ENCODE measurements around the gene MGAT3.

The MGAT3 gene

DNA sequence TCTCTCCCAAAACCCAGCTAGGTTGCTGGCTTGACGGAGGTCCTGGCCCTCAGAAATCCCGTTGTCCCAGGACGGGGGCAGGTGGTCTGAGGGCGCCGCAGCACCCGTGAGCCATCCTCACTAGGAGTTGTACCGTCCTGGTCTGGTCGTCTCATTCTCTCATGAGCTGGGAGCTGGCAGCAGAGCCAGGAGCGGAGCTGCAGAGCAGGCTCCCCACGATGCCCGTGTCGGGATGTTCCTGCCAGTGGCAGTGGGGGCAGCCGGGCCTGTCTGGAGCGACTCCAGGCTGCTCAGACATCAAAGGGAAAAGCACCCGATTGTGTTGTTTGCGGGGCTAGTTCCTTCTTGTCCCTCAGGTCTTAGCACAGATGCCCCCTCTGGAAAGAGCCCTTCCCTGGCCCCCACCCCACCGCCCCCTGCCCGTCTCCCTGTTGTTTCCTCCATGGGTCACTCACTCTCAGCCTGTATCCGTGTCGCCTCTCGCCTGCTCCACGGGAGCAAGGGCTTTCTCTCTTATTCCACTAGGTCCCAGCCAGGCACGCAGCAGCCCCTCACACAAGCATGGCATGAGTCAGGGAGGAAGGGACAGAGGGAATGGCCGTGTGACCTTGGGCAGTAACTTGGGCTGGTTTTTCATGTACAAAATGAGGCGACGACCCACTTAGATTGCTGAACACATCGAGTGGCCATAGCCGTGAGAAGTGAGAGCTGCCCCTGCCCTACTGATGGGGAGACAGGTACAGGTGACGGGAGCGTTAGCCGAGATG lies 23.2 kb upstream of the MGAT3 start:
- Mint-ChIP-seq H3K27ac (no peak overlapping the region), H3K9me3 (no peaks in the 10 kb centered on the region), H3K36me3 (peaks cover 25 to 34% of the 10 kb centered on the region in 2 donors), H3K27me3 (no peaks in the 10 kb centered on the region), H3K4me3 (no peak overlapping the region), H3K4me1 (peaks cover 10 to 21% of the 10 kb centered on the region in 2 donors)
- DNase-seq, result no peak
- ATAC-seq (replicated peaks), result no peak

DNA sequence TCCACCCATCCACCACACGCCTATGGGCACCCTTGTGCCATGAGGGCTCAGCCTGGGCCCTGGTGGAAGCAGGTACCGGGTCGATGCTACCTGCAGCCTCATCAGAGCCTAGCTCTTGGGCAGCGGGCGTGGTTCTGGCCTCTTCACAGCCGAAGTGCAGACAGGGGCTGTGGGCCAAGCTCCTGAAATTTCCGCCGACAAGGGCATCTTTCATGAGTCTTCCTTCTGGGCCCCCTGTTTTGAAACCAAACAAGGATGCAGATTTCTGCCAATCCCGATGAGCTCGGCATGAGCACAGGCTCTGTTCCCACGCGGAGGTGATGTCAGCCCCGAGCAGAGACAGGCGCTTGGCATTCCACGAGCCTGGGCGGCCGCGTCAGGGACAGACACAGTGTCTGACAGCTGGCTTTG lies 22.6 kb upstream of the MGAT3 start:
- H3K4me1 Mint-ChIP-seq, result peaks cover 15 to 27% of the 10 kb centered on the region in 2 donors
- H3K27me3 Mint-ChIP-seq, result no peaks in the 10 kb centered on the region
- no peak overlapping the region for H3K27ac Mint-ChIP-seq
- H3K4me3 Mint-ChIP-seq, result no peak overlapping the region
- no peak for DNase-seq
- H3K9me3 Mint-ChIP-seq, result no peaks in the 10 kb centered on the region
- H3K36me3 Mint-ChIP-seq, result peaks cover 20 to 29% of the 10 kb centered on the region in 2 donors
- no peak for ATAC-seq (replicated peaks)

DNA sequence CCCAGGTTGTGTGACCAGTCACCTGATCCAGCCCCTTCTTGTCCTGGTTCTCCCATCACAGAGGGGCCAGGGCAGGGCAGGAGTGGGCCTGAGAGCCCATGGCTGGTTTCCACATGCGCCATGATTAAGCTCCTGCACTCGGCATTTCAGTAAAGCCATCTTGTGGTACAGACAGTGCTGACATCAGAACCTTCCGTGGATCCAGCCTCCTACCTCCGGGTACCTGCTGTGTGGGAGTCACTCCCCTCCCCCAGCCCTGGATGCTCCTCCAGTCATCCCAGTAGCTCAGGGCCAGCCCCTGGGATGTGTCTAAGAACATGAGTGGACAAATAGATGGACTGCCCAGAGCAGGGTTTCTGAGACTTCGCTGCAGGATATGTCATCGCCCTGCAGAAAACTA lies 22.1 kb upstream of the MGAT3 start:
- Mint-ChIP-seq H3K36me3 (peaks cover 16 to 28% of the 10 kb centered on the region in 2 donors), H3K27ac (no peak overlapping the region), H3K4me1 (peaks cover 17 to 31% of the 10 kb centered on the region in 2 donors), H3K4me3 (no peak overlapping the region), H3K27me3 (no peaks in the 10 kb centered on the region), H3K9me3 (no peaks in the 10 kb centered on the region)
- no peak for ATAC-seq (replicated peaks)
- DNase-seq, result no peak

DNA sequence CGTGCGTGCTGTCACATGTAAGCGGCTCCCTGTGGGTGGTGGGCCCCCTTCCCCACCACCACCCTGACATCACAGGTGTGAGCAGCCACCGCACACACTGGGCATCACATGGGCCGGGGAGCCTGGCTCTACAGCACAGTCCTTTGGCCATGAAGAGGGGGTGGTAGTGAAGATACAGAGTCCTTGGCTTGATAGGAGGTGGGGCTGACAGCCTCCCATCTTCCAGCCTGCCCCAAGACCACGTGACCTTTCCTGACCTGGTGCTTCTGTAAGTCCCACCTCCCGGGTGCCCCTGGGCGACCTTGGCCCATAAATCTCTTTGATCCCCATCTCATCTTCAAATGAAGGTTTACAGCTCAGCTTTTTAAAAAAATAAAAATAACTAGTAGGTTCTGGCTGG lies 21.2 kb upstream of the MGAT3 start:
- Mint-ChIP-seq H3K27ac (no peak overlapping the region), H3K9me3 (no peaks in the 10 kb centered on the region), H3K4me1 (peaks cover 17 to 38% of the 10 kb centered on the region in 2 donors), H3K27me3 (no peaks in the 10 kb centered on the region), H3K36me3 (peaks cover 8 to 20% of the 10 kb centered on the region in 2 donors), H3K4me3 (no peak overlapping the region)
- ATAC-seq (replicated peaks) (no peak), DNase-seq (no peak)

DNA sequence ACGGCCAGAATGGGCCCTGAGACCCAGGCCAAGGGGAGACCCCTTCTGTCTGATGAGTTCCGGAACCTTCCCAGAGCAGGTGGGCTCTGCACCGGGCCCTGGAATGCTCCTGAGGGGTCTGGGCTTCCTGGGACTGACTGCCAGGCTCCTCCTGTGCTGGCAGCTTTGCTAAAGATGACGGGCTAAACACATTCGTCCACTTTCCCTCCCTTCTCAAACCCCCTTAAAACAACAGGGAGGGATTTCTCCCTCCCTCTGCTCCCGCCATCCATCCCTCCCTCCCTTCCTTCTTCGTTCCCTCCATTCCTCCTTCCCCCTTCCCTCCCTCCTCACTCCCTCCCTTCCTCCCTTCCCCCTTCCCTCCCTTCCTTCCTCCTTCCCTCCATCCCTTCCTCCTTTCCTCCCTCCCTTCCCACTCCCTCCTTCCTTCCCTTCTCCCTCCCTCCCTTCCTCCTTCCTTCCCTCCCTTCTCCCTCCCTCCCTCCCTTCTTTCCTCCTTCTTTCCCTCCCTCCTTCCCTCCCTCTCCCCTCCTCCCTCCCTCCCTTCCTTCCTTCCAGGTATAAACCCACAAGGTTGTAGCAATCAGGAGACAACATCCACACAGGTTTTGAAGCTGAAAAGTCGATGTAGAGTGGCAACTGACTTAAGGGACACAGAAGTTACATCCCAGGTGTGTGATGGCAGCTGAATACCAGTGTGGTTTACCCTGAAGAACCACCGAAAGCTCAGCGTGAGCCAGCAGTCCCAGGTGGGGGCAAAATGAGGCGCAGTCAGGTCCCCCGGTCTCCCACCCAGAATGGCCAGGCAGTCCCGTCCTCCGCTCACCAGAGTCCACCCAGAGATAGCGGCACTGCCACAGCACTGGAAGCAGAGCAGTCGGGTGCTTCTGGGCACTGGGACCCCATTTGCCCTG lies 18.8 kb upstream of the MGAT3 start:
- Mint-ChIP-seq H3K27ac (no peak overlapping the region), H3K27me3 (no peaks in the 10 kb centered on the region), H3K9me3 (no peaks in the 10 kb centered on the region), H3K36me3 (peaks cover 4 to 7% of the 10 kb centered on the region in 2 donors), H3K4me3 (no peak overlapping the region), H3K4me1 (peaks cover 24 to 59% of the 10 kb centered on the region in 2 donors)
- no peak for DNase-seq
- ATAC-seq (replicated peaks), result no peak

DNA sequence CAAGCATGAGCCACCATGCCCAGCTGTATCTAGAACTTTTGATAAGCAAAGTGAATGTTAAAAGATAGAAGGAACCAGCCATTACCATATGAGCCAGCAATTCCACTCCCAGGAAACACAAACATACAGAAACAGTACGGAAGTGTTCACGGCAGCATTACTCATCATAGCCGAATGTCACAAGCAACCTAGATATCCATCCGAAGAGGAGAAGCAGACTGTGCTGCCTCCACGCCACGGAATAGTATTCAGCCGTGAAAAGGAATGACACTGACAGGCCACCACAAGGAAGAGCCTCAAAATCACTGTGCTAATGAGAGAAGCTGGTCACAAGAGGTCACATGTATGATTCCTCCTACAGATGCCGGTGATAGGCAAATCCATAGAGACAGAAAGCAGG lies 17.6 kb upstream of the MGAT3 start:
- no peaks in the 10 kb centered on the region for H3K9me3 Mint-ChIP-seq
- H3K27ac Mint-ChIP-seq, result no peak overlapping the region
- H3K4me1 Mint-ChIP-seq, result peaks cover 26 to 62% of the 10 kb centered on the region in 2 donors
- ATAC-seq (replicated peaks) (no peak), DNase-seq (no peak)
- no peak overlapping the region for H3K4me3 Mint-ChIP-seq
- H3K27me3 Mint-ChIP-seq, result no peaks in the 10 kb centered on the region
- peaks cover 3 to 4% of the 10 kb centered on the region in 2 donors for H3K36me3 Mint-ChIP-seq

DNA sequence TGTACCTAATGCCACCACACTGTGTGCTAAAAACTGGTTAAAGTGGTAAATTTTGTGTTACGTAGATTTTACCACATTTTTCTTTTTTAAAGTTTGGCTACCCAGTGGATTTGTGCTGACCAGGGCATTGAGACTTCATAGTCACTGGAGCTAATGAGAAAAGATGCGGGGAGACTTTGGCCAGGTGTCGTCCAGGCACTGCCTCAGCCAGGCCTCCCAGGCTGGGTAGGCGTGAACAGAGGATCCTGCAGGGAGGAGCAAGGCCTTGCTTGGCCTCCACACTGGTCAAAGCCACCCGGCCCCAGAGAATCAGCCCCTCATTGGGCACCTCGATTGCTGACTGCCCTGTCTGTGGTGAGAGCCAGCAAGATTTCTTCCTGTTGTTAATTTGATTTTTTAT lies 13.4 kb upstream of the MGAT3 start:
- no peaks in the 10 kb centered on the region for H3K36me3 Mint-ChIP-seq
- H3K27me3 Mint-ChIP-seq, result no peaks in the 10 kb centered on the region
- no peak overlapping the region for H3K27ac Mint-ChIP-seq
- H3K4me3 Mint-ChIP-seq, result no peak overlapping the region
- no peak for ATAC-seq (replicated peaks)
- DNase-seq, result no peak
- peaks cover 33 to 80% of the 10 kb centered on the region in 2 donors for H3K4me1 Mint-ChIP-seq
- no peaks in the 10 kb centered on the region for H3K9me3 Mint-ChIP-seq

DNA sequence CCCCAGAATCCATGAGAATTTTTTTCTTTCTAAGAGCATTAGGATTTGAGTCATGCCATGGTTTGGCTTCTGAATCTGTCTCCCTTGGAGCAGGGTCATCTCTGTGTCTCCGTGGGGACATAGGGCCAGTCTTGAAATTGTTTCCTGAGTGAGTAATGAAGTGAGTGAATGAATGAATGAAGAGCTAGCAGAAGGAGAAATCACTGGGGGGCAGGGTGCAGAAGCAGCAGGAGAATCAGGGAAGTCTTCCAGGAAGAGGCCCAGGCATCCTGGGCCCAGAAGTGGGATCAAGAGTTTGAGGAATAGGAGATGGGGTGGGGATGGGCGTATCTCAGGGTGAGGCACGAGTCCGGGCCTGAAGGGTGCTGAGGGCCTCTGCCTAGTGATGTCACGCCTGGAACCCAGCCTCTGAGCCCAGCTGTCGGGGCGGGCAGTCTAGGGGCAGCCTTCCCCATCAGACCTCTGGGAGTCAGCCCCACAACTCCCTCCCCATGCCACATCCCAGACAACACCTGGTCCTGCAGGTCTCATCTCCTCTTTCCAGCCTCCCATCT lies 12.5 kb upstream of the MGAT3 start:
- no peak overlapping the region for H3K4me3 Mint-ChIP-seq
- H3K36me3 Mint-ChIP-seq, result no peaks in the 10 kb centered on the region
- H3K4me1 Mint-ChIP-seq, result peaks cover 35 to 80% of the 10 kb centered on the region in 2 donors
- no peak for DNase-seq
- H3K27me3 Mint-ChIP-seq, result no peaks in the 10 kb centered on the region
- peak overlapping the region; percentile 2 for H3K27ac Mint-ChIP-seq
- no peaks in the 10 kb centered on the region for H3K9me3 Mint-ChIP-seq
- no peak for ATAC-seq (replicated peaks)

DNA sequence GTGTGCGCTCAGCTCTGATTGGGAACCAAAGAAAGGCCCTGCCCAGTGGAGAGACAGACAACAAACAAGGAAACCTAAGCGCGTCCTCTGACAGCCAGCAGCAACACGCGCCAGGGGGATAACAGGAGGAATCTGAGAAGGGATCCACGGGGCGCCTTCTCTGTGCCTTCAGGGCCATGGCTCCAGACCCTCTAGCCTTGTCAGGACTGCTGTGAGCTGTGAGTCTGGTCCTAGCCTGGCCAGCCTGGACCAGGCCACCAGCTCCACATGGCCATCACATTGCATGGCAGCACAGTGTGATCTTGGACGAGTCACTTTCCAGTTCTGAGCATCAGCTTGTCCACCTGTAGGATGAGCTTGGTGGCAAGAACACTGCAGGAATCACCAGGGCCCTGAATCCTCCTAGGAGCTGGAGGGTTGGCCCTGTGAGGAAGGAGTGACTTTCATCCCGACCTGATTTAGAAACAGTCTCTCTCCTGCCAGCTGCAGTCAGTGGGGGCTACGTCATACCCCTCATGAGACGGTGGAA lies 11.8 kb upstream of the MGAT3 start:
- Mint-ChIP-seq H3K36me3 (no peaks in the 10 kb centered on the region), H3K27ac (peak overlapping the region; percentile 27), H3K9me3 (no peaks in the 10 kb centered on the region), H3K4me1 (peaks cover 39 to 80% of the 10 kb centered on the region in 2 donors), H3K4me3 (no peak overlapping the region), H3K27me3 (no peaks in the 10 kb centered on the region)
- DNase-seq, result no peak
- ATAC-seq (replicated peaks), result no peak

DNA sequence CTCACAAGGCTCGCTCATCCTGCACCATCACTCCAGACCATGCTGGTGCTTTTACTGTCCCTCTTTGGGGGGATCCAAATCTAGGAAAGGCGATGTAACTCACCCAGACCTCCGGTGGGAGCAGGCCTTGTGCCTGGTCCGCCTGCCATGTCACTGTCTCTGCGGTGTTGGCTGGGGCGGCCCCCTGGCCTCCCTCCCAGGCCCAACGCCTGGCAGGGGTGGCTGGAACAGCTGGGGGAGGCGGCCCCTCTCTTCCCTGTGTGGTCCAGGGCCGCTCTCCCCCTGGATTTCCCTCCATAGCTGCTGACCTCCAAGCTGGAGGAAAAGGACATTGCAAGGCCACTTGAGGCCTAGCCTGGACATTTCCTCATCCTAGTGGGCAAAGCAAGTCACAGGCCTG lies 11.1 kb upstream of the MGAT3 start:
- peaks cover 42 to 83% of the 10 kb centered on the region in 2 donors for H3K4me1 Mint-ChIP-seq

DNA sequence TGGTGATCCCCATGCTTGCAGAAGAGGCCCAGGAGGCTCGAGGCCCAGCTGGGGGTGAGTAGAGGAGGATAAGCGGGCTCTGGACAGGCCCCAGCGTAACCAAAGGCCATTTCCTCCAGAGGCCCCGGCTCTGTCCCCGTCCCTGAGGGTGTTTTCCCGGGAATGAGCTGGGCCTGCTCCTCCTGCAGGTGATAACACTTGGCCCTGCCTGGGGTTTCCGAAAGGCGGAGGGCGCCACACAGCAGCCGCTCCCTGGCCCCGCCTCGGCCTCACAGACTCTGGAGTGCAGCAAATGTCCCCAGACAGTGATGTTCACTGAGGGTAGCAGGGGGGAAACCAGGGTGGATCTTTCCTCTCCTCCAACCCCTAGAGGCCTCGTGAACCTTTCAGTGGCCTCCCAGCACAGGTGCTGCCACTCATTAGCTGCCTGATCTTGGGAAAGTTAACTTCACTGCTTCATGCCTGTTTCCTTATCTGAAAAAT lies 10.5 kb upstream of the MGAT3 start:
- no peaks in the 10 kb centered on the region for H3K9me3 Mint-ChIP-seq
- H3K36me3 Mint-ChIP-seq, result no peaks in the 10 kb centered on the region
- DNase-seq (peak; percentile 51), ATAC-seq (replicated peaks) (peak; percentile 60 to 68)
- peak overlapping the region; percentile 95 for H3K27ac Mint-ChIP-seq
- no peaks in the 10 kb centered on the region for H3K27me3 Mint-ChIP-seq
- H3K4me1 Mint-ChIP-seq, result peaks cover 48 to 85% of the 10 kb centered on the region in 2 donors
- H3K4me3 Mint-ChIP-seq, result peak overlapping the region in 1 of 2 donors; percentile 75

More for the DNA sequence above, 11.1 kb upstream of the MGAT3 start:
- no peak for ATAC-seq (replicated peaks)
- H3K4me3 Mint-ChIP-seq, result no peak overlapping the region
- no peaks in the 10 kb centered on the region for H3K27me3 Mint-ChIP-seq
- no peaks in the 10 kb centered on the region for H3K9me3 Mint-ChIP-seq
- H3K27ac Mint-ChIP-seq, result peak overlapping the region; percentile 95
- H3K36me3 Mint-ChIP-seq, result no peaks in the 10 kb centered on the region
- DNase-seq, result no peak

DNA sequence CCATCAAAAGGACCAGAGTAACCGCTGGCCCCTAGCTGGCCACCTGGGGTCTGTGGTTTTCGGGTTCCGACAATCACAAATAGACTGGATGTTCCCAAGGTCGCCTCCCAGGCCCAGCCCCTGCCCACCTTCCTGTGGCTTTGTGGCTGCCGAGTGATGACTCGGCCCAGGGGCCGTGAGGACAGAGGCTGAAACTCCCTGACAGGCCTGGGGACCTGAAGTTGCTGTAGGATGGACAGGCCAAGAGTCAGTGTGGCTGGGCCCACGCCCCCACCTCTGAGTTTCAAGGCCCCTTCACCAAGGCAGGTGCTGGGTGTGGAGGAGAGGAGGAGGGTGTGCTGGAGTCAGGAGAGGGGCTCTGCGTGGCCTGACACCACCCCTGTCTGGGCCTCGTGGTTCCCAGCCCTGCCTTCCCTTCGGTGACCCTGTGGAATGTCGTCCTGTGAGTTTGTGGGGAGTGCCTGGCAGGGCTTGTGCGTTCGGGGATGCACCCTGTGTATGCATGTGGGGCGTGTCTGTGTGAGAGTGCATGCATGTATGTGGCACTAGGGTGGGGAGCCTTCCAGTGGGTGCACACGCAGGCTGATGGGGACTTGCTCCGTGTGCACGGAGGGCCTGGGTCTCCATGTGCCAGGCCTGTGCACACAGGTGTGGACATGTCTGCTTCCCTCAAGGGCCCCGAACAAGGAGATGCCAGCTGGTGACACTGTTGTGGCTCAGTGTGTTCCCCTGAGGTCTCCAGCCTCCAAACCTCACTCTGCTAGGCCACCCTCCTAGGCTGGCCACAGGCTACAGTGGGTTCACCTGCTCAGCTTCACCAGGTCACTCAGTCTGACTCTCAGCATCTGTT lies 8.4 kb upstream of the MGAT3 start:
- H3K9me3 Mint-ChIP-seq, result no peaks in the 10 kb centered on the region
- peak overlapping the region; percentile 68 for H3K27ac Mint-ChIP-seq
- H3K27me3 Mint-ChIP-seq, result no peaks in the 10 kb centered on the region
- no peak for ATAC-seq (replicated peaks)
- DNase-seq, result no peak
- H3K4me3 Mint-ChIP-seq, result peak overlapping the region; percentile 67 to 75
- H3K4me1 Mint-ChIP-seq, result peaks cover 46 to 73% of the 10 kb centered on the region in 2 donors
- no peaks in the 10 kb centered on the region for H3K36me3 Mint-ChIP-seq

DNA sequence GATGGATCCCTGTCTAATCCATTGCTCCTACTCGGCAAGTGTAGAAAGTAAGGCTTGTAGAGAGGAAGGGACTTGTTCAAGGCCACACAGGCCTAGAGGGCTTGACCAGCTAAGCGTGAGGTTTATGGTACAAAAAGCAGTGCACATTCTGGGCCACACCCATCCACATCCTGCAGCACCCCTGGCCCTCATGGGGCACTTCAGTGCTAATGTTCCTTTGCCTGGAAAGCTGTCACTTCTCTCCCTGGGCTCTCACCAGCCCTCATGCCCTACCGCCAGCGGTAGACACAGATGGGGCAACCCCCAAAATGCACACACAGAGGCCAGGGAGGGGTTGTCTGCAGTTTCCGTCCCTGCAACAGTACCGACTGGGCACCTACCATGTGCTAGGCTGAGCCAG lies 7.1 kb upstream of the MGAT3 start:
- Mint-ChIP-seq H3K27me3 (peaks cover 5 to 8% of the 10 kb centered on the region in 2 donors), H3K36me3 (peaks cover 3 to 4% of the 10 kb centered on the region in 2 donors), H3K4me3 (peak overlapping the region; percentile 3 to 75), H3K27ac (no peak overlapping the region), H3K9me3 (no peaks in the 10 kb centered on the region), H3K4me1 (peaks cover 47 to 79% of the 10 kb centered on the region in 2 donors)
- ATAC-seq (replicated peaks), result no peak
- DNase-seq, result no peak
